ENCODE measurements around the gene ZNF358. TPM values are rescaled to one million over a fixed set of nuclear protein-coding genes. Genes with fewer than 3 reads are reported as not detected.
A peak's percentile ranks its signal among the peaks of the same experiment; 100 is the strongest.

Gene ZNF358
- total RNA-seq = 10.9 and 27.1 TPM in 2 replicates

DNA sequence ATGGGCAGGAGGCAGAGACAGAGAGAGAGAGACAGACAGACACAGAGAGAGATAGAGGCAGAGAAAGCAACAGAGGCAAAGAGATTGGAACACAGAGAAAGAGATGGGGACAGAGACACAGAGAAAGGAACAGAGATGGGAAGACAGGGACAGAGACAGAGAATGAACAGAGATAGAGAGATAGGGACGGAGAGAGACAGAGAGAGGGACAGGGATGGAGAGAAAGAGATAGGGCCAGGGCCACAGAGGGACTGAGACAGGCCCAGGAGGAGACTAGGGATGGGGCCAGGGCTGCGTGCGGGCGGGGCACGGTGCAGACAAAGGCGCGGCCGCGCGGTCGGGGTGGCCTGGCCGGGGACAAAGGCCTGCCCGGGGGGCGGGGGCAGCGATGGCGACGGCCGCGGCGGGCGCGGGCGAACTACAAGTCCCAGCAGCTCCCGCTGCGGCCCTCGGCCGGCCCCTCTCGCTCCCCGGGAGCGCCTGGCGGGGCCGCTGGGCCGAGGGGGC, at the start of gene ZNF358:
ZNF358 (plus strand) TSS at position 459 of the 507 bp plus-strand sequence. CDS start 3,140 bp downstream, outside the sequence.
- no peak for DNase-seq (ENCODE audit: low read depth)

DNA sequence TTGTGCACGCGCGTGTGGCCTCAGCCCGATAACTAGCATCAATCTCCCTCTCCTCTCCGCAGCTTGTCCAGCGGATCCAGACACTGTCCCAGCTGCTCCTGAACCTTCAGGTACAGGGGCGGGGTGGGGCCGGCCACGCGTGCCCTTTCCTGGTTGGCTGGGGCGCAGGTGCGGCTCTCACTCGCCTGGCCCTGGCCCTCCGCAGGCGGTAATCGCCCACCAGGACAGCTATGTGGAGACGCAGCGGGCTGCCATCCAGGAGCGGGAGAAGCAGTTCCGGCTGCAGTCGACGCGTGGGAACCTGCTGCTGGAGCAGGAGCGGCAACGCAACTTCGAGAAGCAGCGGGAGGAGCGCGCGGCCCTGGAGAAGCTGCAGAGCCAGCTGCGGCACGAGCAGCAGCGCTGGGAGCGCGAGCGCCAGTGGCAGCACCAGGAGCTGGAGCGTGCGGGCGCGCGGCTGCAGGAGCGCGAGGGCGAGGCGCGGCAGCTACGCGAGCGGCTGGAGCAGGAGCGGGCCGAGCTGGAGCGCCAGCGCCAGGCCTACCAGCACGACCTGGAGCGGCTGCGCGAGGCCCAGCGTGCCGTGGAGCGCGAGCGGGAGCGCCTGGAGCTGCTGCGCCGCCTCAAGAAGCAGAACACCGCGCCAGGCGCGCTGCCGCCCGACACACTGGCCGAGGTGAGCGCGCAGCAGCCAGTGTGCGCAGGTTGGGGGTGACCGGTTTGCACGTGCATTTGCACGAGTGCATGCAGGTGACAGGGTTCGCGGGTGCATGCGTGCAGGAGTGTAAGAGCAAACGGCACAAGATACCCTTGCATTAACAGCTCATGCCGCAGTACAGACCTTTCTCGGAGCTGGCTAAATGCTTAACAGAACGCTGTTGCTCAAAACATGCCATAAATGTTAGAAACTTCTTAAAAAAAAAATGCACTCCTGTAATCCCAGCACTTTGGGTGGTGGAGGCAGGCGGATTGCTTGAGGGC, 48.6 kb upstream of the ZNF358 start:
- DNase-seq (ENCODE audit: low read depth) = no peak

DNA sequence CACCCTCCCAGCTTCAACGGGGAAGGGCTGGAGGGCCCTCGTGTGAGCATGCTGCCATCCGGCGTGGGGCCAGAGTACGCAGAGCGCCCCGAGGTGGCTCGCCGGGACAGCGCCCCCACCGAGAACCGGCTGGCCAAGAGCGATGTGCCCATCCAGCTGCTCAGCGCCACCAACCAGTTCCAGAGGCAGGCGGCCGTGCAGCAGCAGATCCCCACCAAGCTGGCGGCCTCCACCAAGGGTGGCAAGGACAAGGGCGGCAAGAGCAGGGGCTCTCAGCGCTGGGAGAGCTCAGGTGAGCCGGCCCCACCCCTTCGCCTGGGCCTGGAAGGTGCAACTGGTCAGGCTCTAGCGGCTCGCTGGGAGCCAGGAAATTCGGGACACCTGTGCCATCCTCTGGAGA, 47.1 kb upstream of the ZNF358 start:
- DNase-seq (ENCODE audit: low read depth) = no peak

DNA sequence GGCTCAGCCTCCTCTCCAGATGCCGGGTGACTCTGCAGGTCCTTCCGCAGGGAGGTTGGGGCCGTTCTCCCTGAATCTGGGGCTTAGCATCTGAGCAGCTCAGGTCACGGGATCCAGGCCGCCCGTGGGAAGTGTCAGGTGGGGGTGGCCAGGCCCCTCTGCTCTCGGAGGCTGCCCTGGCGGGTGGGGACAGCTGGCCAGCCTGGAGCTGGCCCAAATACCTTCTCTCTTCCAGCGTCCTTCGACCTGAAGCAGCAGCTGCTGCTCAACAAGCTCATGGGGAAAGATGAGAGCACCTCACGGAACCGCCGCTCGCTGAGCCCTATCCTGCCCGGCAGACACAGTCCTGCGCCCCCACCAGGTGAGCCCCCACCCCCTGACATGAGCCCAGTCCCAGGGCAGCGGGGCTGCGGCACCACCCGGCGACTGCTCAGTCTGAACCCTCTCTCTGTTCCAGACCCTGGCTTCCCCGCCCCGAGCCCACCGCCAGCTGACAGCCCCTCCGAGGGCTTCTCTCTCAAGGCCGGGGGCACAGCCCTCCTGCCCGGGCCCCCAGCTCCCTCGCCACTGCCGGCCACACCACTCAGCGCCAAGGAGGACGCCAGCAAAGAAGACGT, 46.1 kb upstream of the ZNF358 start:
- no peak for DNase-seq (ENCODE audit: low read depth)

DNA sequence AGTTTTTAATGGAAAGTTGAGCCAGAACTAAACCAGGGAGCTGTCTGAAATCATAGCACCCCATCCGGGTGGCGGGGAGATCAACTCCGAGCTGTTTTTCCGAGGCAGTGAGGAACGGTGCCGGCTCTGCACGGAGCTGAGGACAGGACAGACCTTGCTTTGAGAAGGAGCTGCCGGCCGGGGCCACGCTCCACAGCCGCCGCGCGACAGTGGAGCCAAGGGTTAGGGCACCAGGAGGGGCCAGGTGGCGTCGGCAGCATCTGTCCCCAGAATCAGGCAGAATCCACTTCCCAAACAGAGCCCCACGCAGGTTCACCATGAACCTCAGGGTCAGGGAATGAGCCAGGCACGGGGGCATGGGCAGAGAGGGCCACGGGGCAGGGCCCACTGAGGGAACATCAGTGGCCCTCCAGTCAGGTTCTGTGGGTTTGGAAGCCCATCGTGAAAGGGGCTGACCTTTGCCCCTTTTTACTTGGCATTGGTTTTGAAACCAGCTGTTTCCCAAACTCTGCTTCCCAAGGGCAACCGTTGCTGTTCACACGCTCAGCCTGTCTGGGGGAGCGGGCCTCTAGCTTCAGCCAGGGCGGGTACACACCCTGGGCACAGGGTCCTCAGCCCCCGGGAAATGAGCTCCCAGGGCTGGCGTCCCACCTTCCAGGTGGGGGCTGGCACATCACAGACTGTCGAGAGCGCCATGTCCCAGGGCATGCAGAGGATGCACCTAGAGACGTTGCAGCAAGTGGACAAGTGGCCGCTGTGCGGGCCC, 45.2 kb upstream of the ZNF358 start:
- DNase-seq (ENCODE audit: low read depth) = no peak

GRCh38 chr19:7471696-7472615, 43.9 kb upstream of the ZNF358 start:
- no peak for DNase-seq (ENCODE audit: low read depth)

GRCh38 chr19:7475665-7476064, 40.2 kb upstream of the ZNF358 start:
- no peak for DNase-seq (ENCODE audit: low read depth)

GRCh38 chr19:7476241-7476640, 39.7 kb upstream of the ZNF358 start:
- DNase-seq (ENCODE audit: low read depth) = no peak

DNA sequence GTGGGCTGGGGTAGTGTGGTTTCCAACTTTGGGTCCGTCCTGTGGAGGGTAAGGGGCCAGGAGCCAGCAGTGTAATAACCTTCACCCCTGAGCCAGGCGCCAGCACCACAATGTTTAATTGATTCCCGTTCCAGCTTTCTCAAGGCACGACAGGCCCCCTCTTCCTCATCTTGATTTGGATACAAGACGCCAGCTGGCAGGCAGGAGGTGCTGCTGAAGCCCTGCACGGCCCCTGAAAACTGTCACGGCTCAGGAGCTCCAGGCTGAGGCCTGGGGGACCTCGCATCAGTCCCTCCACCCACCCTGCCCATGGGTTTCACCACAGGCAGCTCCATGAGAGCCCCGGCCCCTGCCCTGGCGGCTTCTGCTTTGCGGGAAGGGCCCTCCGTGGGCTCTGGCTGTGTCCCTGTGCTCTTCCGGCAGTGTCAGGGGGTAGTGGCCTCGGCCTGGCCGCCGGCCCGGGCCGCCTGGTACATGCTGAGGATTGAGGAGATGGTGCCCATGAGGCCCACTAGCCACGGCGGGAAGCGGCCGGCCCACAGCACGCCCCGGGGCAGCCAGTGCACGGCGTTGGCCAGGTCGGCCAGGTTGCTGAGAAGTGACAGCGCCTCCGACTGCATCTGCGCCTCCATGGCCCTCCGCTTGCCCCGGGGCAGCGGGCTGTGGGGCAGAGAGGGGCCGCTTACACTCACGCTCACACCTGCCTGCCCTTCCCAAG, 39.0 kb upstream of the ZNF358 start:
- no peak for DNase-seq (ENCODE audit: low read depth)

DNA sequence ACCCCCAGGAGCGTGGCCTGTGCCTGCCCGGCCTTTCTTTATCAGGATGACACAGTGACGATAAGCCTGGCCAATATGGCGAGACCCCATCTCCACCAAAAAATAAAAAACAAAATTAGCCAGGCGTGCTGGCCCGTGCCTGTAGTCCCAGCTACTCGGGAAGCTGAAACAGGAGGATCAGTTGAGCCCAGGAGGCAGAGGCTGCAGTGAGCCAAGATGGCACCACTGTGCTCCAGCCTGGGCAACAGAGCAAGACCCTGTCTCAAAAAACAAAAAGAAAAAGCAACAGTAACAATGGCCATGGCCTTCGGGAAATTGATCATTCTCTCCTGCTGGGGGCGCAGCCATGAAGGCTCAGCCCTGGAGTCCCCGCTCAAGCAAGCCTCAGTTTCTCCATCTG, 38.1 kb upstream of the ZNF358 start:
- no peak for DNase-seq (ENCODE audit: low read depth)

GRCh38 chr19:7478173-7478842, 37.6 kb upstream of the ZNF358 start:
- DNase-seq (ENCODE audit: low read depth) = no peak

- DNase-seq (ENCODE audit: low read depth) = no peak
Observed at GRCh38 chr19:7478843-7479227, 37.1 kb upstream of the ZNF358 start.

DNA sequence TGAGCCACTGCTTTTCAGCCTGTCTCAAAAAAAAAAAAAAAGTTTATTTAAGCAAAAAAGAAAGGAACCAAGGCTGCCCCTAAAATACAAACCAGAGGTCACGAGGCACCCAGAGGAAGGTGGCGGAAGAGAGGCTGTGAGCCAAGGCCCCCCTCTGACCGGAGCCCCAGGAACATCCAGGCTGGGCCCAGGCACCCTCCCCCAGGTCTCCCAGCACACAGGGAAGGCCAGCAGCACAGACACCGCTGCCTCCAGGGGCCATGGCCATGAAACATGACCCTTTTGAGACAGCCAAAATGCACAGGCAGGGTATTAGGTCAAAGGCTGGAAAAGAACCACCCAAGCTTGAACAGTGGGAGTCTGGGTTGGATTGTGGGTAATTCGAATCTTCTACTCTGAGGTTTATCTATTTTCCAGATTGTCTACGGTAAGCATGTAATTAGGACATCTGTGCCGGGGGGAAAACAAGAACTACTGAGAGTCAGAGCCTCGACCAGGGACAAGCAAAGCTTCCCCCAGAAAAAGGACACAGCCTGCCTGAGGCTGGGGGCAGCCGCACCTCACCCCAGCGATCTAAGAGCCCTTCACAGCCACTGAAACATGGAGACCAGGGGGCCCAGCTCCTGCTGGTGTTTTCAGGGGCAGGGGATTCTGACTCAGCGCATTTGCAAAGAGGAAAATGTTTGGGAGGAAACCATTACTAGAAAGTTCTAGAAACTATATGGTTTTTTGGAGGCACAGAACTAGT, 35.5 kb upstream of the ZNF358 start:
- DNase-seq (ENCODE audit: low read depth) = no peak

DNA sequence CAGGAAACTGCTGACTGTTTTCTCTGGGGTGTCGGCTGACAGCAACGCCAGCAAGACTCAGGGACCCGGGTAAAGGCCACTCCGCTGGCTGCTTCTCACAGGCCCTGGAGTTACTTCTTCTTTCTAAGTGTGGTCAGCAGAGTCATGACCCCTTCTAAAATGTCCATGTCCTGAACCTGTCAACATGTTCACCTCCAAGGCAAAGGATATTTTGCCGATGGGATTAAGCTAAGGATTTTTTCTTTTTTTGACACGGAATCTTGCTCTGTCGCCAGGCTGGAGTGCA, 35.0 kb upstream of the ZNF358 start:
- no peak for DNase-seq (ENCODE audit: low read depth)

GRCh38 chr19:7482584-7483439, 33.1 kb upstream of the ZNF358 start:
- DNase-seq (ENCODE audit: low read depth) = no peak

DNA sequence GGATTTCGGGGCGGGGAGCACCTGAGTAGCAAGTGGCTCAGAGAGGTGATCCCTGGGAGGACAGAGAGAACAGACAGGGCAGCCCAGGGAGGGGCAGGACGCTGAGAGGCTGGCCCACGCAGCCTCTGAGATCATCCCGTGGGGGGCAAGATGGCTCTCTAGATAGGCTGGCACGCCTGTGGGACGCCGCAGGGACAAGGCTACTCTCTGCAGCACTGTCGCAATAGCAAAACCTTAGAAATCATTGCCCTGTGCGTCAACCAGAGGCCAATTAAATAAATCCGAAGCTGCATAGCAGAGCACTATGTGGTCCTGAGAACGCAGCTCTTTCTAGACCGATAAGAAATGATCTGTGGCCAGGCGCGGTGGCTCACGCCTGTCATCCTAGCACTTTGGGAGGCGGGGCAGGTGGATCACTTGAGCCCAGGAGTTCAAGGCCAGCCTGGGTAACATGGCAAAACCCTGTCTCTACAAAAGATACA, 32.1 kb upstream of the ZNF358 start:
- DNase-seq (ENCODE audit: low read depth) = no peak

GRCh38 chr19:7486923-7487322, 29.0 kb upstream of the ZNF358 start:
- DNase-seq (ENCODE audit: low read depth) = no peak

DNA sequence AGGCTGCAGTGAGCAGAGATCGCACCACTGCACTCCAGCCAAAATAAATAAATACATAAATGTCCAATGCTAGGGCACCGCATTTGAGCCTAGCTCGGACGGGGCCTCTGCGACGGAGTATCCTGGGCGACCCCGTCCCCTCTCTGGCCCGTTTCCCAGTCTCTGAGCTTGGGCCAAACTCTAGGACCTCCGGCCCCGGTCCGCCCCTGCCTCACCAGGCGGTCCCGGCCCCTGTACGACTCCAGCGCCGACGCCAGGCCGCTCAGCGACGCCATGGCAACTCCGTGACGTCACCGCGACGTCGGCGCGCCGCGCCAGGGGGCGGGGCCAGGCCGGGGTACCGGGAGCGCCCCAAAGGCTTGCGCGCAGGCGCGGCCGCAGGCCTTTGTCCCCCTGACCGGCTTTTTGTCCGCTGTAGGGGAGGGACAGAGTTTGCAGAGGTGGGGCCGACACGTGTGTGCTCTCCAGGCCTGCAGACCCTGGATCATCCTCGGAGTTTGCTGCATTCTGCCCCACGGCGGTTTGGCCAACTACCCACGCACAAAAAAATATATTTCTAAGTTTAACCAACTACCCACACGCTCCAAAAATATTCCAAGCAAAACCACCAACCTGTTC, 27.1 kb upstream of the ZNF358 start, which contains the start of gene PEX11G:
PEX11G (minus strand) TSS at position 300 of the 618 bp plus-strand sequence; CDS start at position 275, 25 bp downstream.
- DNase-seq (ENCODE audit: low read depth) = peak; percentile 62
